ENCODE data around the gene CUBN. TPM values are rescaled to one million over a fixed set of nuclear protein-coding genes. Genes with fewer than 3 reads are reported as not detected.

CUBN gene
- total RNA-seq, 1 experiment from 2014 or later = 0.46 TPM

DNA sequence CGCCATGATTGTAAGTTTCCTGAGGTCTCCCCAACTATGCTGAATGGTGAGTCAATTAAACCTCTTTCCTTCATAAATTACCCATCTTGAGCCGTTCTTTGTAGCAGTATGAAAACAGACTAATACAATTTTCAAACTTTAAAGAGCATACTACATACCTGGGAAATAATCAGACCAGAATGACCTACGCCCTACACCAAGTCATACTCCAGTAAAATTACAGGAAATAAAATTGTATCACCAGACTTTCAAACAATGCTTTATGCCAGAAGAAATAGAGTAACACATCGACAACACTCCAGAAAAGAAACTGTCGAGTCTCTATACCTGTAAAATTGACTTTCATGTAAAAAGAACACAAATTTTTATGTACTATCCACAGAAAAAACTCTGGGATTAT is 331.0 kb downstream of the CUBN start (continued):
- TF ChIP-seq, protein P1, sequence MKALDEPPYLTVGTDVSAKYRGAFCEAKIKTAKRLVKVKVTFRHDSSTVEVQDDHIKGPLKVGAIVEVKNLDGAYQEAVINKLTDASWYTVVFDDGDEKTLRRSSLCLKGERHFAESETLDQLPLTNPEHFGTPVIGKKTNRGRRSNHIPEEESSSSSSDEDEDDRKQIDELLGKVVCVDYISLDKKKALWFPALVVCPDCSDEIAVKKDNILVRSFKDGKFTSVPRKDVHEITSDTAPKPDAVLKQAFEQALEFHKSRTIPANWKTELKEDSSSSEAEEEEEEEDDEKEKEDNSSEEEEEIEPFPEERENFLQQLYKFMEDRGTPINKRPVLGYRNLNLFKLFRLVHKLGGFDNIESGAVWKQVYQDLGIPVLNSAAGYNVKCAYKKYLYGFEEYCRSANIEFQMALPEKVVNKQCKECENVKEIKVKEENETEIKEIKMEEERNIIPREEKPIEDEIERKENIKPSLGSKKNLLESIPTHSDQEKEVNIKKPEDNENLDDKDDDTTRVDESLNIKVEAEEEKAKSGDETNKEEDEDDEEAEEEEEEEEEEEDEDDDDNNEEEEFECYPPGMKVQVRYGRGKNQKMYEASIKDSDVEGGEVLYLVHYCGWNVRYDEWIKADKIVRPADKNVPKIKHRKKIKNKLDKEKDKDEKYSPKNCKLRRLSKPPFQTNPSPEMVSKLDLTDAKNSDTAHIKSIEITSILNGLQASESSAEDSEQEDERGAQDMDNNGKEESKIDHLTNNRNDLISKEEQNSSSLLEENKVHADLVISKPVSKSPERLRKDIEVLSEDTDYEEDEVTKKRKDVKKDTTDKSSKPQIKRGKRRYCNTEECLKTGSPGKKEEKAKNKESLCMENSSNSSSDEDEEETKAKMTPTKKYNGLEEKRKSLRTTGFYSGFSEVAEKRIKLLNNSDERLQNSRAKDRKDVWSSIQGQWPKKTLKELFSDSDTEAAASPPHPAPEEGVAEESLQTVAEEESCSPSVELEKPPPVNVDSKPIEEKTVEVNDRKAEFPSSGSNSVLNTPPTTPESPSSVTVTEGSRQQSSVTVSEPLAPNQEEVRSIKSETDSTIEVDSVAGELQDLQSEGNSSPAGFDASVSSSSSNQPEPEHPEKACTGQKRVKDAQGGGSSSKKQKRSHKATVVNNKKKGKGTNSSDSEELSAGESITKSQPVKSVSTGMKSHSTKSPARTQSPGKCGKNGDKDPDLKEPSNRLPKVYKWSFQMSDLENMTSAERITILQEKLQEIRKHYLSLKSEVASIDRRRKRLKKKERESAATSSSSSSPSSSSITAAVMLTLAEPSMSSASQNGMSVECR (CRISPR knock-in tag; IDR thresholded peaks at IDR 0.05; ENCODE audit: borderline replicate concordance) = no peak
- TF ChIP-seq ATF1 (CRISPR knock-in tag; IDR thresholded peaks at IDR 0.05) (no peak), FOXP1 (CRISPR knock-in tag; IDR thresholded peaks at IDR 0.05; ENCODE audit: borderline replicate concordance) (no peak), GABPB1 (CRISPR knock-in tag; IDR thresholded peaks at IDR 0.05) (no peak)
- TF ChIP-seq, protein P2, sequence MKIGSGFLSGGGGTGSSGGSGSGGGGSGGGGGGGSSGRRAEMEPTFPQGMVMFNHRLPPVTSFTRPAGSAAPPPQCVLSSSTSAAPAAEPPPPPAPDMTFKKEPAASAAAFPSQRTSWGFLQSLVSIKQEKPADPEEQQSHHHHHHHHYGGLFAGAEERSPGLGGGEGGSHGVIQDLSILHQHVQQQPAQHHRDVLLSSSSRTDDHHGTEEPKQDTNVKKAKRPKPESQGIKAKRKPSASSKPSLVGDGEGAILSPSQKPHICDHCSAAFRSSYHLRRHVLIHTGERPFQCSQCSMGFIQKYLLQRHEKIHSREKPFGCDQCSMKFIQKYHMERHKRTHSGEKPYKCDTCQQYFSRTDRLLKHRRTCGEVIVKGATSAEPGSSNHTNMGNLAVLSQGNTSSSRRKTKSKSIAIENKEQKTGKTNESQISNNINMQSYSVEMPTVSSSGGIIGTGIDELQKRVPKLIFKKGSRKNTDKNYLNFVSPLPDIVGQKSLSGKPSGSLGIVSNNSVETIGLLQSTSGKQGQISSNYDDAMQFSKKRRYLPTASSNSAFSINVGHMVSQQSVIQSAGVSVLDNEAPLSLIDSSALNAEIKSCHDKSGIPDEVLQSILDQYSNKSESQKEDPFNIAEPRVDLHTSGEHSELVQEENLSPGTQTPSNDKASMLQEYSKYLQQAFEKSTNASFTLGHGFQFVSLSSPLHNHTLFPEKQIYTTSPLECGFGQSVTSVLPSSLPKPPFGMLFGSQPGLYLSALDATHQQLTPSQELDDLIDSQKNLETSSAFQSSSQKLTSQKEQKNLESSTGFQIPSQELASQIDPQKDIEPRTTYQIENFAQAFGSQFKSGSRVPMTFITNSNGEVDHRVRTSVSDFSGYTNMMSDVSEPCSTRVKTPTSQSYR (CRISPR knock-in tag; IDR thresholded peaks at IDR 0.05) = no peak
- TF ChIP-seq, protein P3, sequence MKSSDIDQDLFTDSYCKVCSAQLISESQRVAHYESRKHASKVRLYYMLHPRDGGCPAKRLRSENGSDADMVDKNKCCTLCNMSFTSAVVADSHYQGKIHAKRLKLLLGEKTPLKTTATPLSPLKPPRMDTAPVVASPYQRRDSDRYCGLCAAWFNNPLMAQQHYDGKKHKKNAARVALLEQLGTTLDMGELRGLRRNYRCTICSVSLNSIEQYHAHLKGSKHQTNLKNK (CRISPR knock-in tag; IDR thresholded peaks at IDR 0.05) = no peak

DNA sequence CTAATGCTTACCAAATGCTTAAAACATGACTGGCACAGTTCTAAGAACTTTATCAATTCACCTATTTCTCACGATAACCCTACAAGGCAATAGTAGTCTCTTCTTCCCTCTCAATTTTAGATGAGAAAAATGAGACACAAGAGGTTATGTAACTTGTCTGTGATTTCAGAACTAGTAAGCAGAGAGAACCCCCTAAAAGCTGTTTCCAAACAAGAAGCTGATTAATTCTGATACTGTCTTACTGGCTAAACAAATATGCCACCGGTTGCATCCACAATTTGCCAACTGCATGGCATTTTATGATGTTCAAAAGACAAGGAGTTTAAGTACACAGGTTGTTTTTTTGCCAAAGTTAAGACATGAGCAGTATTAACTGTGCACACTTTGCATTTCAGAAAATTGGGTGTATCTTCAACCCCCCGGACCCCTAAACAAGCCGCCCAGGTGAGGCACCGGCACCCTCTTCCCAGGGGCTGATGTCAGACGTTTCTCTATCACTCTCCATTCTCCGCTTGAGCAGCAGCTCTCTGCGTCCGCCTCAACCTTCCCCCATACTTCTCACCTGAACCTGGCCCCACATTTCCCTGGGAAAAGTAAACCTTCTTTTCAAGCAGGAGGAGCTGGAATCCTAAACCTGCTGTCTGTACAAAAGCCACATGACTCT is 334.1 kb downstream of the CUBN start:
- CTCF ChIA-PET = no interaction called here
- no peaks in the 10 kb centered on the region for H3K27me3 Mint-ChIP-seq (ENCODE audit: low read depth)
- TF ChIP-seq, protein P4, sequence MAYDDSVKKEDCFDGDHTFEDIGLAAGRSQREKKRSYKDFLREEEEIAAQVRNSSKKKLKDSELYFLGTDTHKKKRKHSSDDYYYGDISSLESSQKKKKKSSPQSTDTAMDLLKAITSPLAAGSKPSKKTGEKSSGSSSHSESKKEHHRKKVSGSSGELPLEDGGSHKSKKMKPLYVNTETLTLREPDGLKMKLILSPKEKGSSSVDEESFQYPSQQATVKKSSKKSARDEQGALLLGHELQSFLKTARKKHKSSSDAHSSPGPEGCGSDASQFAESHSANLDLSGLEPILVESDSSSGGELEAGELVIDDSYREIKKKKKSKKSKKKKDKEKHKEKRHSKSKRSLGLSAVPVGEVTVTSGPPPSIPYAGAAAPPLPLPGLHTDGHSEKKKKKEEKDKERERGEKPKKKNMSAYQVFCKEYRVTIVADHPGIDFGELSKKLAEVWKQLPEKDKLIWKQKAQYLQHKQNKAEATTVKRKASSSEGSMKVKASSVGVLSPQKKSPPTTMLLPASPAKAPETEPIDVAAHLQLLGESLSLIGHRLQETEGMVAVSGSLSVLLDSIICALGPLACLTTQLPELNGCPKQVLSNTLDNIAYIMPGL (CRISPR knock-in tag; IDR thresholded peaks at IDR 0.05) = no peak
- TF ChIP-seq RORB (CRISPR knock-in tag; IDR thresholded peaks at IDR 0.05) = no peak
- TF ChIP-seq, protein P5, sequence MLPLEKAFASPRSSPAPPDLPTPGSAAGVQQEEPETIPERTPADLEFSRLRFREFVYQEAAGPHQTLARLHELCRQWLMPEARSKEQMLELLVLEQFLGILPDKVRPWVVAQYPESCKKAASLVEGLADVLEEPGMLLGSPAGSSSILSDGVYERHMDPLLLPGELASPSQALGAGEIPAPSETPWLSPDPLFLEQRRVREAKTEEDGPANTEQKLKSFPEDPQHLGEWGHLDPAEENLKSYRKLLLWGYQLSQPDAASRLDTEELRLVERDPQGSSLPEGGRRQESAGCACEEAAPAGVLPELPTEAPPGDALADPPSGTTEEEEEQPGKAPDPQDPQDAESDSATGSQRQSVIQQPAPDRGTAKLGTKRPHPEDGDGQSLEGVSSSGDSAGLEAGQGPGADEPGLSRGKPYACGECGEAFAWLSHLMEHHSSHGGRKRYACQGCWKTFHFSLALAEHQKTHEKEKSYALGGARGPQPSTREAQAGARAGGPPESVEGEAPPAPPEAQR (CRISPR knock-in tag; IDR thresholded peaks at IDR 0.05) = no peak
- TF ChIP-seq IRF2 (CRISPR knock-in tag; IDR thresholded peaks at IDR 0.05; ENCODE audit: borderline replicate concordance, low read depth) = no peak
- TF ChIP-seq, protein P6, sequence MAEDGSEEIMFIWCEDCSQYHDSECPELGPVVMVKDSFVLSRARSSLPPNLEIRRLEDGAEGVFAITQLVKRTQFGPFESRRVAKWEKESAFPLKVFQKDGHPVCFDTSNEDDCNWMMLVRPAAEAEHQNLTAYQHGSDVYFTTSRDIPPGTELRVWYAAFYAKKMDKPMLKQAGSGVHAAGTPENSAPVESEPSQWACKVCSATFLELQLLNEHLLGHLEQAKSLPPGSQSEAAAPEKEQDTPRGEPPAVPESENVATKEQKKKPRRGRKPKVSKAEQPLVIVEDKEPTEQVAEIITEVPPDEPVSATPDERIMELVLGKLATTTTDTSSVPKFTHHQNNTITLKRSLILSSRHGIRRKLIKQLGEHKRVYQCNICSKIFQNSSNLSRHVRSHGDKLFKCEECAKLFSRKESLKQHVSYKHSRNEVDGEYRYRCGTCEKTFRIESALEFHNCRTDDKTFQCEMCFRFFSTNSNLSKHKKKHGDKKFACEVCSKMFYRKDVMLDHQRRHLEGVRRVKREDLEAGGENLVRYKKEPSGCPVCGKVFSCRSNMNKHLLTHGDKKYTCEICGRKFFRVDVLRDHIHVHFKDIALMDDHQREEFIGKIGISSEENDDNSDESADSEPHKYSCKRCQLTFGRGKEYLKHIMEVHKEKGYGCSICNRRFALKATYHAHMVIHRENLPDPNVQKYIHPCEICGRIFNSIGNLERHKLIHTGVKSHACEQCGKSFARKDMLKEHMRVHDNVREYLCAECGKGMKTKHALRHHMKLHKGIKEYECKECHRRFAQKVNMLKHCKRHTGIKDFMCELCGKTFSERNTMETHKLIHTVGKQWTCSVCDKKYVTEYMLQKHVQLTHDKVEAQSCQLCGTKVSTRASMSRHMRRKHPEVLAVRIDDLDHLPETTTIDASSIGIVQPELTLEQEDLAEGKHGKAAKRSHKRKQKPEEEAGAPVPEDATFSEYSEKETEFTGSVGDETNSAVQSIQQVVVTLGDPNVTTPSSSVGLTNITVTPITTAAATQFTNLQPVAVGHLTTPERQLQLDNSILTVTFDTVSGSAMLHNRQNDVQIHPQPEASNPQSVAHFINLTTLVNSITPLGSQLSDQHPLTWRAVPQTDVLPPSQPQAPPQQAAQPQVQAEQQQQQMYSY (CRISPR knock-in tag; IDR thresholded peaks at IDR 0.05) = no peak
- TF ChIP-seq, protein P3 (CRISPR knock-in tag; IDR thresholded peaks at IDR 0.05) = no peak
- no peak for TF ChIP-seq ZNF671 (CRISPR knock-in tag; IDR thresholded peaks at IDR 0.05)
- no peak for TF ChIP-seq GRHL2 (CRISPR knock-in tag; IDR thresholded peaks at IDR 0.05; ENCODE audit: insufficient replicate concordance, severe bottlenecking)
- TF ChIP-seq, protein P7, sequence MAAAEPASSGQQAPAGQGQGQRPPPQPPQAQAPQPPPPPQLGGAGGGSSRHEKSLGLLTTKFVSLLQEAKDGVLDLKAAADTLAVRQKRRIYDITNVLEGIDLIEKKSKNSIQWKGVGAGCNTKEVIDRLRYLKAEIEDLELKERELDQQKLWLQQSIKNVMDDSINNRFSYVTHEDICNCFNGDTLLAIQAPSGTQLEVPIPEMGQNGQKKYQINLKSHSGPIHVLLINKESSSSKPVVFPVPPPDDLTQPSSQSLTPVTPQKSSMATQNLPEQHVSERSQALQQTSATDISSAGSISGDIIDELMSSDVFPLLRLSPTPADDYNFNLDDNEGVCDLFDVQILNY (CRISPR knock-in tag; IDR thresholded peaks at IDR 0.05) = no peak
- TF ChIP-seq SMAD4 (CRISPR knock-in tag; IDR thresholded peaks at IDR 0.05) = no peak
- TF ChIP-seq SOX15 (CRISPR knock-in tag; IDR thresholded peaks at IDR 0.05) = no peak
- TF ChIP-seq, protein P8, sequence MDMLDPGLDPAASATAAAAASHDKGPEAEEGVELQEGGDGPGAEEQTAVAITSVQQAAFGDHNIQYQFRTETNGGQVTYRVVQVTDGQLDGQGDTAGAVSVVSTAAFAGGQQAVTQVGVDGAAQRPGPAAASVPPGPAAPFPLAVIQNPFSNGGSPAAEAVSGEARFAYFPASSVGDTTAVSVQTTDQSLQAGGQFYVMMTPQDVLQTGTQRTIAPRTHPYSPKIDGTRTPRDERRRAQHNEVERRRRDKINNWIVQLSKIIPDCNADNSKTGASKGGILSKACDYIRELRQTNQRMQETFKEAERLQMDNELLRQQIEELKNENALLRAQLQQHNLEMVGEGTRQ (CRISPR knock-in tag; IDR thresholded peaks at IDR 0.05) = no peak

More for the DNA sequence above, 334.1 kb downstream of the CUBN start:
- H3K9me3 Mint-ChIP-seq = peaks cover 22% of the 10 kb centered on the region
- no peak overlapping the region for H3K4me3 Mint-ChIP-seq
- peaks cover 27% of the 10 kb centered on the region for H3K36me3 Mint-ChIP-seq
- H3K27ac Mint-ChIP-seq = no peak overlapping the region
- POLR2A ChIA-PET = no interaction called here
- DNase-seq (ENCODE audit: low spot score) (no peak), ATAC-seq (no peak)
- H3K4me1 Mint-ChIP-seq = peaks cover 16% of the 10 kb centered on the region

Data from WTC11 (cell line).